Stimulated activated CD4-positive, alpha-beta T cell treated with anti-CD3 and anti-CD28 coated beads, Interleukin-1b, Interleukin-23, amount 100 ng/mL, for 1 hour (primary cell): ENCODE measurements around the gene ARRB2.
A peak's percentile ranks its signal among the peaks of the same experiment; 100 is the strongest.
"Not testable (repeated sequence)": the region's sequence is repeated elsewhere in the genome, so short reads cannot be mapped to it uniquely, and the experiment has no call there.

Source experiments
- DNase-seq, 2 donors: peaks; one replicate each; pipeline ENCODE4 v3.0.0-alpha.2; 2020; ENCODE audit warnings: low read depth in 2 of 2

Gene ARRB2

DNA sequence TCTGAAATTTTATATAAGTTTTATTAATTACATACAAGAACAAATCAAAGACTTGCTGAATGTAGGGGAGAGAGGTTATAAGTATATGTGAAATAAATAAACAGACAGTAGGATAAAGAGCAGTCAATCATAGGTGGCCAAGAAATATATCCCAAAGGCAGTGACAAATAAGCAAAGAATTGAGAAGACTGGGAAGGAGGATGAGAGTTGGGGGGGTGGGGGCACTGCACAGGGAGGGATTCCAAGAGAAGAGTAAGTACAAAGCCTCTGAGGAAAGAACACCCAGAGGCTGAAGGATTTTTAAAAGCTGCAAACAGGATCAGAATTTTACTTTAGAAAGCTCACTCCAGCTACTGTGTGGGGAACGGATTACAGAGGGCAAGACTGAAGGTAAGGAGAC lies 9.3 kb upstream of the ARRB2 start:
- no peak for DNase-seq

DNA sequence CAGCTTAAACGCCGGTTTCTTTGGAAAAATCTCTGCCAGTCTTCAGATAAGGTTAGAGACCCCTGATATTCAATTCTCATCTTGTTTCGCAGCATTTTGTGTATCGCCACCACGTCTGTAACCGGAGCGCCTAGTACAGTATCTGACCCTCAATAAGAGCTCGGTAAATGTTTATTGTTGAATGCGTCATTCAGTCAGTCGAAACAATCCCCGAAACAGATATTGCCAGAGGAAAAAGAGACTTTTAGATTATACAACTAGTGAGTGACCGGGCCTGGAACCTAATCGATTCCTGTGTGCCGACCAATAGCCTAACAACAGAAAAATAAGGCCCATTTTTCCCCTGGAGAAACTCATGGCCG lies 7.1 kb upstream of the ARRB2 start:
- DNase-seq, result no peak

DNA sequence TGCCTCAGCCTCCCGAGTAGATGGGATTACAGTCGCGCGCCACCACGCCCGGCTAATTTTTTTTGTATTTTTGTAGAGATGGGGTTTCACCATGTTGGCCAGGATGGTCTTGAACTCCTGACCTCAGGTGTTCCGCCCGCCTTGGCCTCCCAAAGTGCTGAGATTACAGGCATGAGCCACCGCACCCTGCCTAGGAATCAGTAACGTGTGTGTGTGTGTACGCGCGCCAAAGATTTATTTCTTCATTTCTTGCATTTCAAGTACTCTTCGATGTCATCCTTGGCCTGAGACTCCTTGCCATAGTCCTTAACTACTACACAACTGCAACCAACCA lies 5.9 kb upstream of the ARRB2 start:
- not testable (repeated sequence) for DNase-seq

DNA sequence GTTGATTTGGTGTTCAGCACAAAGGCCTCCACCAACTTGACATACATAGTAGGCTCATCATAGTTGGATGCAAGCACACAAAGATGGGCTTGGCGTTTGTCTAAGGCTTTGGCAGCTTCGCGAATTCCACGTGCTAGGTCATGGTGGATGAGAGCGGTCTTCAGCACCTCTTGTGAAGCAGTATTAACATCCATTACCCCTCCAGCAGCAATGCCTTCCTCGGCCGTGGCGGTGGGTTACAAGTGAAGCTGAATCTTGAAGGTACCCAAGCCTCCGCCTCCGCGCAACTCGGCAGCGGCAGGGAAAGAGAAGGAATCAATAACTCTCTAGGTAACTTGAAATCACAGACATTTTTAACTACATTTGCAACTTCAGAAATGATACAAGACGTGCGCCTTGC lies 5.4 kb upstream of the ARRB2 start:
- no peak for DNase-seq

DNA sequence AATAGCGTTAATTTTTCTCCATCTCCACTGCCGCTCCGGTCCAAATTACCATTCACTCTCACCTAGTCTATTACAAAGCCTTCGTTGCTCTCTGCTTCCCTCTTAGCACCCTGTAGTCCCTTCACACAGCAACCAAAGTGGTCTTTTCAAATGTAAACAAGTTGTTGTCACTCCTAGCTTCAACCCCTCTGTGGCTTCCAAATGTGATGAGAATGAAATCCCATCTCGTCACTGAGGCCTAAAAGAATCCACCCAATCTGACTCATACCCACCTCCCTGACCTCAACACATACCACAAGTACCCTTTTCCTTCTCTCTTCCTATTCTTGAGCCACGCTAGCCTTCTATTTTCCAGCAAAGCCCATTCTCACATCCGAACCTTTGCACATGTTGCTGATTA lies 4.3 kb upstream of the ARRB2 start:
- DNase-seq, result no peak

DNA sequence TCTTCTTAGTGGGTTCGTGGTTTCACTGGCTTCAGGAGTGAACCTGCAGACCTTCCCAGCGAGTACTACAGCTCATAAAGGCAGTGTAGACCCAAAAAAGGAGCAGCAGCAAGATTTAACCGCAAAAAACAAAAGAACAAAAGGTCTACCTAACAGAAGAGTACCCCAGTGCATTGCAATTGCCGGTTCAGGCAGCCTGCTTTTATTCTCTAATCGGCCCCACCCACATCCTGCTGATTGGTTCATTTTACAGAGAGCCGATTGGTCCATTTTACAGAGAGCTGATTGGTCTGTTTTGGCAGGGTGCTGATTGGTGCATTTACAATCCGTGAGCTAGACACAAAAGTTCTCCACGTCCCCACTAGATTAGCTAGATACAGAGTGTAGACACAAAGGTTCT lies 2.0 kb upstream of the ARRB2 start:
- DNase-seq, result no peak

DNA sequence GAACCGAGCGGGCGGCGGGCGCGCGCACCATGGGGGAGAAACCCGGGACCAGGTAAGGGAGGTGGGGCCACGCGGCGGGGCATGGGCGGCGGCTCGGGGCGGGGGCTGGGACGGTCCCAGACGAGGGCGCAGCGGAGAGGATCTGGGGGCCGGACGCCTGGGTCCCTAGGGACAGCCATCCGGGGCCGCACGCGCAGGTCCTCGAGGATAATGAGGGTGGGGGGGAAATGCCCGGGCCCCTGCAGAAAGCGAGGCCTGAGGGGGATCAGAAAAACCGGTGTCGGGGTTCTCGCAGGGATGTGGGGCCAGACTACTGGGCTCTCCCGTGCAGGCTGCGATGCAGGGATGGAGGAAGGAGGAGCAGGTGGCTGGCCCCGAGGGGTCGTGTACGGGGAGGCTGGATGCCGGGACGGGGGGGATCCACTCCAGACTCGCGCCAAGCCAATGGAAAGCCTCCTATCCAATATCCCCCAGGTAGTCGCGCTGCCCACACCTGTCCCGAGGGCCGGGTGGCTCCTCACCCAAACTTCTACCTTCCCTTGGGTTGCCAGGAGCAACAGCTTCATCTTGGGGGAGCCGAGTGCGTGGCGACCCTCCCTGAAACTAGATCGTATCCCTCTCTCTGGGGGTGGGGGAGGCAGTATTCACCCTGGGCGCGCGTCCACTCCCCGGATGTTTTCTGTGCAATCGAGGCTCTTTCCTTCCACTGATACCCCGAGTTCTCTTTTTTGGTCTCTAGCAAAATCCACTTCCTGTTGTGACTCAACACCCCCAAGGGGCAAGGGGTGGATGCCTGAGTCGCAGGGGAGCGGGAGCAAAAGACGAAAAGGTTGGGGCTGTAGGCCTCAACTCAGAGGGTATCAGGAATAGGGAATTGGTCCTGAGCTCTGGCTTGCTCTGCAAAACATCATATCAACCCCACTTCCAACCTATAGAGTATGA lies 532 bp downstream of the ARRB2 start:
- peak in 1 of 2 donors; percentile 16 for DNase-seq

DNA sequence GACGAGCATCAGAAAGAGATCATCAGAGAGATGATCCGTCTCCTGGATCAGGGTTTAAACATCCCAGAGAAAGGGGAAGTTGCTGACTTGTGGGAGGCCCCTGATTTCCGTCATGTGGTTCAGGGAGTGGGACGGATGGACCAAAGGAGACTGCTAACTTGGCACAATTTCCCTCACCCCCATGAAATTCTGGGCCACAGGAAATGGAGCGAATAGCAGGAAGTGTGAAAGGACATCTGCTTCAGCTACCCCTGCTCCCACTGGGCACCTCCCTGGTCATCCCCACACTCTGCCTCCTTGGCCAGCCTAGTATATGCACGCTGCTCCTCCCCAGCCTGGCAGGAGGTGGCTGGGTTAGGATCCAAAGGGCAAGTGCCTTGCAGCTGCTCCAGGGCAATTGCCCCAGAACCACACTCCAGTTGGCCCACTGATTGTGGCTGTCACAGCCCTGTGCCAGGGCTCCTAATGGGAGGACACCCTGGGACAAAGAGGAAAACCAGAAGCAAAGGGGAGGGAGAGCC lies 1.3 kb downstream of the ARRB2 start:
- DNase-seq, result no peak

DNA sequence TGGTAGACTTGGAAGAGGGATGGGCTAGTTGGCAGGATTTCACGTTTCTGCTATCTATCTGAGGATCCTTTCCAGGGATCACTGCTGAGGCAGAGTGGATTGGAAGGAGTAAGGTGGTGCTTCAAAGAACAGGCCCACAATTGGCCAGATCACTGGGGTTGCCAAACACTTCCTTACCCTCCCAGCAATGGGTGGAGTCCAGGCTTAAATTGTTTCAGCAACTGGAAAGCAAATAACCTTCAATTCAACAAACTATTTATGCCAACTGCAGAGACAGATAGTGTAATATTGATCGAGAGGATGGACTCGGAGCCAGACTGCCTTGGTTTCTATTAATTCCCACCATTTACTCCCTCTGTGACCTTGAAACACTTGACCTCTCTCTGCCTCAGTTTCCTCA lies 2.1 kb downstream of the ARRB2 start:
- no peak for DNase-seq

DNA sequence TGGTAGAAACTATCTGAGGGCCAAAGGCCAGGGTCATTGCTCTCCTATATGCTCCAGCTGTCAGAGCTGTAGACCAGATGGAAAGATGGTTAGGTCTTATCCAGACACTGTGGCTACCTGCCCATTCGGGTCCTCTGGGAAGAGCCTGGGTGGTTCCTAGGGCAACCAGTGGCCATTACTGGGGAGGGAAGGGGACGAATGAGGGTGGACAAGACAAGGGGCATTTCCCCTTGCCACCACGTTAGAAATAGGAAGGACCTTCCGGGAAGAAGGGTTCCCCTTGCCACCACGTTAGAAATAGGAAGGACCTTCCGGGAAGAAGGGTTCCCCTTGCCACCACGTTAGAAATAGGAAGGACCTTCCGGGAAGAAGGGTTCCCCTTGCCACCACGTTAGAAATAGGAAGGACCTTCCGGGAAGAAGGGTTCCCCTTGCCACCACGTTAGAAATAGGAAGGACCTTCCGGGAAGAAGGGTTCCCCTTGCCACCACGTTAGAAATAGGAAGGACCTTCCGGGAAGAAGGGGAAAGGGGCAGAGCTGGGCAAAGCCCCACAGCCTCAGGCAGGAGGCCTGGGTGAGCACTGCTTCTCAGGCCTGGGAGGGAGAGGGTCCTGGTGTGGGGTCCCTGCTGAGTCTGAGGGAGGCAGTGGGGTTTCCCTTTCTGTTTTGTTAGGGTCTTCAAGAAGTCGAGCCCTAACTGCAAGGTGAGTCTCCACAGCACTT lies 4.1 kb downstream of the ARRB2 start:
- DNase-seq, result not testable (repeated sequence)

DNA sequence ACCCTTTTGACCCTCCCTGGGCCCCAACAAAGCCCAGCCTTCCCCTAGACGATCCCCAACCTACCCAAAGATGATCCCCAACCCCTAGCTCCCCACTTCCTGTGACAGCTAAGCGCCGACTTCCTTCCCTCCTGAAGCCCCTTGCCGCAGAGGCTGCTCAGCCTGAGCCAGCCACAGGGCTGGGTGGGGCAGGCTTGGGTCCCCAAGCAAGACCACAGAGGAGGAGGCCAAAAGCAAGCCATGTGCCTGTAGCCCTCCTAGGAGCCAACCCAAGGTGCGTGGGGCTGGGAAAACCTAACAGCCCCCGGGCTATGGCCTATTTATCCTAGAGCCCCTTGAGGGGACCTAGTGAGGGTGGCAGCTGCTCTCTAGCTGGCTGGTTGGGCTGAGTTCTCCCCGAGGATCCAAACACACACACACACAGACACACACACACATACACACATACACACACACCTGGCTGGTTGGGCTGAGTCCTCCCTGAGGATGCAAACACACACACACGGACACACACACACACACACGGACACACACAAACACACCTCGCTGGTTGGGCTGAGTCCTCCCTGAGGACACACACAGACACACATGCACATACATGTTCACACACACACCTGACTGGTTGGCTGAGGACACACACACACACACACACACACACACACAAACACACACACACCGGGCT lies 4.8 kb downstream of the ARRB2 start:
- DNase-seq, result no peak

DNA sequence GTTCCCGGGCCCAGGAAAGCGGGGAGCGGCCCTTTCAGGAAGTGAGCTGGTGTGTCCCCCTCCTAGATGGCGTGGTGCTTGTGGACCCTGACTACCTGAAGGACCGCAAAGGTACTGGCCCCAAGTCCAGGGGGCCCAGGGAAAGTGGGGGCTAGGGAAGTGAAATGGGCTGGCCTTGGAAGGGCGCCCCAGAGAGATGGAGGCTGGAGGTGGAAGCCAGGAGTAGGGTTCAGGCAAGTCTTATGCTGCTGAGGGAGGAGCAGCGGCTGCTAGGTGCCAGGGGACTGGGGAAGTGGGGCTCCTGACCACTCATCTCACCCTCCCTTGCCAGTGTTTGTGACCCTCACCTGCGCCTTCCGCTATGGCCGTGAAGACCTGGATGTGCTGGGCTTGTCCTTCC lies 5.6 kb downstream of the ARRB2 start:
- no peak for DNase-seq

DNA sequence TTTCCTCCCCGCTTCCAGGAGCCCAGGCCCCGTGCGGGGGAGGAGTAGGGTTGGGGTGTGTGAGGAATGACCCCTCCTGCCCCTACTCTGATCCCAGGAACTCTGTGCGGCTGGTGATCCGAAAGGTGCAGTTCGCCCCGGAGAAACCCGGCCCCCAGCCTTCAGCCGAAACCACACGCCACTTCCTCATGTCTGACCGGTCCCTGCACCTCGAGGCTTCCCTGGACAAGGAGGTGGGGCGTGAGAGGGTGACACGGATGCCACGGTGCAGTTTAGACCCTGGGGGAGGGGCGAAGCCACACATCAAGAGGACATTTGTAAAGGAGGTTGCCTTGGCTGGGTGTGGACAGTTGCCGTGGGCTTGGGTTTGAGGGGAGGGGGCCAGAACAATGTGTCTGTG lies 7.4 kb downstream of the ARRB2 start:
- DNase-seq, result no peak

DNA sequence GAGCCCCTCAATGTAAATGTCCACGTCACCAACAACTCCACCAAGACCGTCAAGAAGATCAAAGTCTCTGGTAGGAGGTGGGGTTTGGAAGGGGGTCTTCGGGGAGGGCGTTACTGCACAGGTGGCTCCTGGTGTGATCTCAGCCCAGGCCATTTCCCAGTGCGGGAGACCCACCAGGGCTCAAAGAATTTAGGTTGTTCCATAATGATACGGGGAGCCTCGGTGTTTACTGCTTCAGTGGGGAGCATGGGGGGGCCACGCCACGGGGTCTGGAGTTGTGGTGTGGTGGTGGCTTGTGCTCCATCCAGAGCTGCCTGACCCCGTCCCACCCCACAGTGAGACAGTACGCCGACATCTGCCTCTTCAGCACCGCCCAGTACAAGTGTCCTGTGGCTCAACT lies 7.8 kb downstream of the ARRB2 start:
- DNase-seq, result no peak

DNA sequence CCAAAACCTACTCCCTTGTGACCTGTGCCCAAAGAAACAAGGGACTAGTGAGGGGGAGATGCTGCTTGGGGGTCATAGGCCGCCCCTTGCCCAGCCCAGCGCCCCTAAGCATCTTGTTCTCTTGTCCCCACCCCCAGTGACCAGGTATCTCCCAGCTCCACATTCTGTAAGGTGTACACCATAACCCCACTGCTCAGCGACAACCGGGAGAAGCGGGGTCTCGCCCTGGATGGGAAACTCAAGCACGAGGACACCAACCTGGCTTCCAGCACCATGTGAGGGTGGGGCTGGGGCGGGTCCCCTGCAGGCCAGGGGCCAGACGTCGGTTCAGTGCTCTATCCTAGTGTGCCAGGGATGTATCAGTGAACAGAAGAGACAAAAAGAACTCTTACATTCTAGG lies 8.7 kb downstream of the ARRB2 start:
- no peak for DNase-seq

DNA sequence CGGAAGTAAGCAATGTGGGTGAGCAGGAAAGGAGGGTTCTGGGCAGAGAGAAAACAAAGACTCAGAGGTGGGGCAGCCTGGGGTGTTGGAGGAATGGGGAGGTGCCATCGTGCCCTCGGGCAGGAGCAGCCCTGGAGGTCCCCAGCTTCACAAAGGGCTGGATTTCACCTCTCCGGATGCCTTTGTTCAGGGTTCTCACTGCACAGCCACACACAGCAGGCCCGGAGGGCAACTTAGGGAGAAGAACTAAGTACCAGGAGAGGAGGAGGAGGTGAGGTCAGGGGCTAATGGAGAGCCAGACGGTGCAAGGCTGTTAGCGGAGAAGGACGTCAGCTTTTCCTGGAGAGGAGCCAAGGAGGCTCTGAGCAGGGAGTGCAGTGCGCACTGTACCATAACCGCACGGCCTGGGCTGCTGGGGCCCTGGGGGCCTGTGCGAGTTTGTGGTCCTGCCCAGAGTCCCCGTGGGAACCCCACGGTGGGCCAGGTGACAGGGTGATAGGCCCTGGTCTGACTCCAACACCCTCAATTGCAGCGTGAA lies 9.3 kb downstream of the ARRB2 start:
- no peak for DNase-seq

DNA sequence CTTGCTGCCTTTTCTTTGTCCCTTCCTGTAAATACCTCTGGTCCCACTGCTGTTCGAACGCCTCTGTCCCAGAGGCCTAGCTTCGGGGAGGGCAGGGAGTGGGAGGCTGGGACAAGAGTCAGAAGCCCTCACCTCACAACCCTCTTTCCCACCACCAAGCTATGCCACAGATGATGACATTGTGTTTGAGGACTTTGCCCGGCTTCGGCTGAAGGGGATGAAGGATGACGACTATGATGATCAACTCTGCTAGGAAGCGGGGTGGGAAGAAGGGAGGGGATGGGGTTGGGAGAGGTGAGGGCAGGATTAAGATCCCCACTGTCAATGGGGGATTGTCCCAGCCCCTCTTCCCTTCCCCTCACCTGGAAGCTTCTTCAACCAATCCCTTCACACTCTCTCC lies 10.4 kb downstream of the ARRB2 start:
- no peak for DNase-seq

DNA sequence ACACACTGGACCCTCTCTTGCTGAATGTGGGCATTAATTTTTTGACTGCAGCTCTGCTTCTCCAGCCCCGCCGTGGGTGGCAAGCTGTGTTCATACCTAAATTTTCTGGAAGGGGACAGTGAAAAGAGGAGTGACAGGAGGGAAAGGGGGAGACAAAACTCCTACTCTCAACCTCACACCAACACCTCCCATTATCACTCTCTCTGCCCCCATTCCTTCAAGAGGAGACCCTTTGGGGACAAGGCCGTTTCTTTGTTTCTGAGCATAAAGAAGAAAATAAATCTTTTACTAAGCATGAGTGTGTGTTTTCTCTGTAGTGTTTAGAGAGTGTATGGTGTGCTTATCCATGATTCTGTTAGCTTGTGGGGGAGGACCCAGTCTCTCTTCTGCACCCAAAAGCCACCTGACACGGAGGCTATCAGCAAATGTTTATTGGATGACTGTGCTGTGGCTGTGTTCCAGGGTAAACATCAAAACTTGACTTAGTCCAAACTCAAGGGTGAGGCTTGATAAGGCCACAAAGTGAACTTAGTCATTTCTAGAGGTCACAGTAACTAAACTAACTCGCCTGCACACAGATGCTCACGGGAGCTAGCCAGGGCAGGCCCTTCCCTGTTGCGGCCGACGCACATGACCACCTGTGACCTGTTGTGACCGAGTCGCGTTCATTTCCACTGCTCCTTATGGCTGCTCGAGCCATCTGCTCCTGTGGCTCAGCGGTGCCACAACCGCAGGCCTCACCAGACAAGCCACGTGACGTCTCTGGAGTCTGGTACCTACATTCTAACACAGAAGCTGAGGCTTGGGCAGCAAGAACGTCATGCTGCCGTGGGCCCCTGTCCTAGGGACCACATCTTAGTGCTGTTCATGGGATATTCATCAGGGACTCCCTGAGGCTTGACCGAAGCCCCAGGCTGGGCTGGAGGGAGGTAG lies 11.0 kb downstream of the ARRB2 start:
- DNase-seq, result no peak

DNA sequence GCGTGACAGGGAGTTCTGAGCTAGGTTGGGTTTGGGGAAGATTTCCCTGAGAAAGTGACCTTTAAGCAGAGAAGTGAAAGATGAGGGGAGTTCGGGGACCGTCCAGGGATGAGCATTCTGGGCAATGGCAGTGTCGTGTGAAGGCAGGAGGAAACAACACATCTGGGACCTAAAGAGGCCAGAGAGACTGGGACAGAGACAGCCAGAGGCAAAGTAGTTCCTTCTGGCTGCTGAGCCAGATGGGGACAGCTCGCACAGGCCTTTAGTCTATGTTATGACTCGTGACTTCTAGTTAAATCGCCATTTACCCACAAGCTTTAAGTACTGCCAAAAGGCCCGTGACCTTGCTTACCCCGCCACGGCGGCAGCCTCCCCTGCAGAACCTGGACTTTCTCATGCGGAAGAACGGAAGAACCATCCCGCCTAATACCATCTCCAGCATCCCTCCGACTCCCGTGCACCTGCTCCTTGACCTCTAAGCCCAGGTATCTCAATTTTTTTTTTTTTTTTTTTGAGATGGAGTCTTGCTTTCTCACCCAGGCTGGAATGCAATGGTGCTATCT lies 12.3 kb downstream of the ARRB2 start:
- no peak for DNase-seq

DNA sequence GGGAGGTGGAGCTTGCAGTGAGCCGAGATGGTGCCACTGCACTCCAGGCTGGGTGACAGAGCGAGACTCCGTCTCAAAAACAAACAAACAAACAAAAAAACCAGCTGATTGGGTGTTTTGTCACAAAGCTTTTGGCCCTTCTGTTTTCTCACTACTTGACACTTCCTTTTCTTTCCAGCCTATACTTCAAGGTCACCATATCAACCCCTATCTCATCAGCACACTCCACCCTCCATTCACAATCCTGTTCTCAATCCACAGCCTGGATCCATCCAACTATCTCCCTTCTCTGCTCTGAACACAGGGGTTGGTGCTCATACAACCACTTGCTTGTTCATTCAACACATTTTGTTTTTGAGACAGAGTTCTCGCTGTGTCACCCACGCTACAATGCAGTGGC lies 14.2 kb downstream of the ARRB2 start:
- DNase-seq, result no peak
